Ascending aorta (tissue), 2 donors: Measurements from ENCODE around the gene NT5E. TPM values are rescaled to one million over a fixed set of nuclear protein-coding genes. Genes with fewer than 3 reads are reported as not detected.

Experiments used
- DNase-seq, 2 donors: peaks; one replicate each; pipeline ENCODE4 v3.0.0-alpha.2; 2019; ENCODE audit warnings: low spot score in 2 of 2
- H3K27ac ChIP-seq, 2 donors: fragments of 200-600 bp; sonication (generic); one replicate each; pipeline ENCODE4 v1.5.1; 2016 to 2017; ENCODE audit warnings: mild to moderate bottlenecking in 1 of 2
- H3K27me3 ChIP-seq: fragments of 200-600 bp; sonication (generic); one replicate; pipeline ENCODE4 v1.5.1; 2017
- H3K36me3 ChIP-seq, 2 donors: fragments of 200-600 bp; sonication (generic); one replicate each; pipeline ENCODE4 v1.5.1; 2016
- H3K4me1 ChIP-seq, 2 donors: fragments of 200-600 bp; sonication (generic); one replicate each; pipeline ENCODE4 v1.5.1; 2016 to 2017; ENCODE audit warnings: mild to moderate bottlenecking in 1 of 2
- H3K4me3 ChIP-seq, 2 donors: fragments of 200-600 bp; sonication (generic); one replicate each; pipeline ENCODE4 v1.5.1; 2016 to 2017; ENCODE audit warnings: mild to moderate bottlenecking in 1 of 2
- H3K9me3 ChIP-seq, 2 donors: fragments of 200-600 bp; sonication (generic); one replicate each; pipeline ENCODE4 v1.5.1; 2016
- intact Hi-C: fragments of 100-400 bp; cut with DNase I; formaldehyde crosslinking; loops from one replicate; pipeline ENCODE4 v1.15.1; 2023
- total RNA-seq: library from RNA; depleted of rRNA; stranded (reverse); fragments of >200 nt; gene quantifications from one replicate; pipeline ENCODE4 v1.1.0, GENCODE V29; 2016
- TF ChIP-seq, protein P1 (sequence below), 3 experiments: fragments of 200-600 bp in 2 of 3; fragments of 450-650 bp in 1 of 3; sonication (generic) in 2 of 3; IDR thresholded peaks; one replicate each; pipeline ENCODE4 v1.5.1; 2016 to 2019; ENCODE audit warnings: antibody characterized with exemption in 3 of 3, mild to moderate bottlenecking in 1 of 3, moderate library complexity in 1 of 3

Gene NT5E
- total RNA-seq, 1 donor from 2014 or later: 143 TPM

GRCh38 chr6:85455471-85456026, 5.7 kb downstream of the NT5E start:
- intact Hi-C loops: no loop called here
- DNase-seq: no peak
- Histone ChIP-seq H3K36me3 (no peaks in the 10 kb centered on the region), H3K9me3 (no peaks in the 10 kb centered on the region), H3K27ac (peak overlapping the region; percentile 90 to 93), H3K4me3 (no peak overlapping the region), H3K27me3 (no peaks in the 10 kb centered on the region), H3K4me1 (peaks cover 8 to 39% of the 10 kb centered on the region in 2 donors)
- TF ChIP-seq, protein P1, sequence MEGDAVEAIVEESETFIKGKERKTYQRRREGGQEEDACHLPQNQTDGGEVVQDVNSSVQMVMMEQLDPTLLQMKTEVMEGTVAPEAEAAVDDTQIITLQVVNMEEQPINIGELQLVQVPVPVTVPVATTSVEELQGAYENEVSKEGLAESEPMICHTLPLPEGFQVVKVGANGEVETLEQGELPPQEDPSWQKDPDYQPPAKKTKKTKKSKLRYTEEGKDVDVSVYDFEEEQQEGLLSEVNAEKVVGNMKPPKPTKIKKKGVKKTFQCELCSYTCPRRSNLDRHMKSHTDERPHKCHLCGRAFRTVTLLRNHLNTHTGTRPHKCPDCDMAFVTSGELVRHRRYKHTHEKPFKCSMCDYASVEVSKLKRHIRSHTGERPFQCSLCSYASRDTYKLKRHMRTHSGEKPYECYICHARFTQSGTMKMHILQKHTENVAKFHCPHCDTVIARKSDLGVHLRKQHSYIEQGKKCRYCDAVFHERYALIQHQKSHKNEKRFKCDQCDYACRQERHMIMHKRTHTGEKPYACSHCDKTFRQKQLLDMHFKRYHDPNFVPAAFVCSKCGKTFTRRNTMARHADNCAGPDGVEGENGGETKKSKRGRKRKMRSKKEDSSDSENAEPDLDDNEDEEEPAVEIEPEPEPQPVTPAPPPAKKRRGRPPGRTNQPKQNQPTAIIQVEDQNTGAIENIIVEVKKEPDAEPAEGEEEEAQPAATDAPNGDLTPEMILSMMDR (IDR thresholded peaks at IDR 0.05): no peak

GRCh38 chr6:85456782-85457181, 6.9 kb downstream of the NT5E start:
- TF ChIP-seq, protein P1 (IDR thresholded peaks at IDR 0.05): no peak
- Histone ChIP-seq H3K9me3 (no peaks in the 10 kb centered on the region), H3K36me3 (no peaks in the 10 kb centered on the region), H3K27ac (peak overlapping the region; percentile 90 to 93), H3K4me3 (no peak overlapping the region), H3K27me3 (no peaks in the 10 kb centered on the region), H3K4me1 (peaks cover 8 to 50% of the 10 kb centered on the region in 2 donors)
- intact Hi-C loops: no loop called here
- no peak for DNase-seq

DNA sequence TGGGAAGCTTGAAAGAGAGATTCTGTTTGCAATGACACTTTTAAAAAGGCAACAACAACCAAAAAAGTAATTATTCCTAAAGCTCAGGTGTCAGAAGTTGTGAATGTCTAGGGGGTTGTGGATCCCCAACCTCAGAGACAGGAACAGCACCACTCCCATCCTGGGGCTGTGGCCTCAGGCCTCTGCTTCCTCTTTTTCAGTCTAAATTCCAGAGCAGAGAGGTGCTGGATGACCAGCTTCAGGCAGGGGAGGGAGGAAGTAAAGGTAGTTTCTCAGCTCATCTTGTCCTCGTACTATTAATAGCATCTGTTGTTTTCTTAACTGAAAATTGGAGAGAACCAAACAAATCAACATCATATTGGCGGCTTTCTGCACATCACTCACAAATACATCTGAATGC, 8.3 kb downstream of the NT5E start:
- peaks cover 12 to 59% of the 10 kb centered on the region in 2 donors for H3K4me1 ChIP-seq
- peak overlapping the region; percentile 90 to 93 for H3K27ac ChIP-seq

GRCh38 chr6:85458782-85459181, 8.9 kb downstream of the NT5E start:
- H3K27me3 ChIP-seq: no peaks in the 10 kb centered on the region
- peaks cover 12 to 65% of the 10 kb centered on the region in 2 donors for H3K4me1 ChIP-seq
- no peaks in the 10 kb centered on the region for H3K9me3 ChIP-seq
- H3K36me3 ChIP-seq: no peaks in the 10 kb centered on the region
- H3K4me3 ChIP-seq: peak overlapping the region in 1 of 2 donors; percentile 5
- intact Hi-C loops: no loop called here
- TF ChIP-seq, protein P1 (IDR thresholded peaks at IDR 0.05): no peak
- H3K27ac ChIP-seq: peak overlapping the region; percentile 90 to 93
- DNase-seq: no peak

More for the DNA sequence above, 8.3 kb downstream of the NT5E start:
- DNase-seq: no peak
- no peaks in the 10 kb centered on the region for H3K36me3 ChIP-seq
- H3K4me3 ChIP-seq: no peak overlapping the region
- no peaks in the 10 kb centered on the region for H3K9me3 ChIP-seq
- H3K27me3 ChIP-seq: no peaks in the 10 kb centered on the region
- TF ChIP-seq, protein P1 (IDR thresholded peaks at IDR 0.05): no peak
- intact Hi-C loops: no loop called here

- intact Hi-C loops: no loop called here
- H3K36me3 ChIP-seq: no peaks in the 10 kb centered on the region
- TF ChIP-seq, protein P1 (IDR thresholded peaks at IDR 0.05): no peak
- H3K4me3 ChIP-seq: peak overlapping the region in 1 of 2 donors; percentile 5
- H3K27me3 ChIP-seq: no peaks in the 10 kb centered on the region
- peak overlapping the region; percentile 90 to 93 for H3K27ac ChIP-seq
- no peaks in the 10 kb centered on the region for H3K9me3 ChIP-seq
- DNase-seq: no peak
- H3K4me1 ChIP-seq: peaks cover 12 to 69% of the 10 kb centered on the region in 2 donors
Measured at GRCh38 chr6:85459224-85459901, 9.5 kb downstream of the NT5E start.
